ELF-1 (cell line): Measurements from ENCODE around the gene ZSWIM6.

Experiments
- DNase-seq: peaks from one replicate; pipeline ENCODE4 v3.0.0-alpha.2; 2016; ENCODE audit warnings: low read depth, low spot score

ZSWIM6 gene

GRCh38 chr5:61331407-61332357 is at the start of gene ZSWIM6:
Gene ZSWIM6, plus strand, starts transcription at chr5:61332258. Its CDS starts 15 bp downstream, at chr5:61332273.
- DNase-seq = peak; percentile 96

- no peak for DNase-seq
Observed at GRCh38 chr5:61283471-61283870, 48.6 kb upstream of the ZSWIM6 start.

- no peak for DNase-seq
Observed at GRCh38 chr5:61285531-61285930, 46.5 kb upstream of the ZSWIM6 start.

- DNase-seq = no peak
Observed at GRCh38 chr5:61286446-61287132, 45.5 kb upstream of the ZSWIM6 start.

GRCh38 chr5:61287474-61287873 is 44.6 kb upstream of the ZSWIM6 start:
- no peak for DNase-seq

GRCh38 chr5:61289241-61289640 is 42.8 kb upstream of the ZSWIM6 start:
- peak; percentile 72 for DNase-seq

GRCh38 chr5:61289669-61290306 is 42.3 kb upstream of the ZSWIM6 start:
- peak; percentile 56 for DNase-seq

GRCh38 chr5:61290791-61291210 is 41.3 kb upstream of the ZSWIM6 start:
- DNase-seq = no peak

- no peak for DNase-seq
Observed at GRCh38 chr5:61292062-61292657, 39.9 kb upstream of the ZSWIM6 start.

- DNase-seq = peak; percentile 60
Observed at GRCh38 chr5:61293071-61293470, 39.0 kb upstream of the ZSWIM6 start.

- no peak for DNase-seq
Observed at GRCh38 chr5:61293873-61294272, 38.2 kb upstream of the ZSWIM6 start.

GRCh38 chr5:61295365-61295764 is 36.7 kb upstream of the ZSWIM6 start:
- no peak for DNase-seq

- no peak for DNase-seq
Observed at GRCh38 chr5:61298066-61298465, 34.0 kb upstream of the ZSWIM6 start.

GRCh38 chr5:61298580-61298979 is 33.5 kb upstream of the ZSWIM6 start:
- no peak for DNase-seq

GRCh38 chr5:61299261-61299681 is 32.8 kb upstream of the ZSWIM6 start:
- no peak for DNase-seq

GRCh38 chr5:61301341-61302199 is 30.5 kb upstream of the ZSWIM6 start:
- peak; percentile 77 for DNase-seq

GRCh38 chr5:61302200-61302563 is 29.9 kb upstream of the ZSWIM6 start:
- DNase-seq = no peak

- no peak for DNase-seq
Observed at GRCh38 chr5:61303346-61303745, 28.7 kb upstream of the ZSWIM6 start.

- peak; percentile 50 for DNase-seq
Observed at GRCh38 chr5:61304590-61305381, 27.3 kb upstream of the ZSWIM6 start.

- no peak for DNase-seq
Observed at GRCh38 chr5:61306531-61307131, 25.4 kb upstream of the ZSWIM6 start.
